ENCODE results near the gene FOXD1. TPM values are rescaled to one million over a fixed set of nuclear protein-coding genes. Genes with fewer than 3 reads are reported as not detected.

The FOXD1 gene
- total and polyA plus RNA-seq, 9 of the 15 experiments (the other 6 are each of a cell fraction or from before 2014, with no cell fraction given) = 0.03 to 0.40 (median 0.10) TPM; not detected in 4

DNA sequence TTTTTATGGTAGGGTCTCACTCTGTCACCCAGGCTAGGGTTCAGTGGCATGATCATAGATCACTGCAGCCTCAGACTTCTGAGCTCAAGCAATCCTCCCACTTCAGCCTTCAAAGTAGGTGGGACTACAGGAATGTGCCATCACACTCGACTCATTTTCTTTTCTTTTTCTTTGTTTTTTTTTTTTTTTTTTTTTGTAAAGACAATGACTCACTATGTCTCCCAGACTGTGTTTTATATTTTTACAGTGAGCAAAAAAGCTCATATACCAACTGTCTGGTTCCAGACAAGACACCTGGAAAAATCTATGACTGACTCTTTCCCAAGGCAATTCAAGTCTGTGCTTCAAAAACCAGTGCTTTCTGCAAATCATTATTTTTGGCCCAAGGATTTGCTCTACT, 10.8 kb upstream of the FOXD1 start:
- Histone ChIP-seq H3K9me3 (replicated peaks; ENCODE audit: control insufficient read depth, insufficient read depth, low read depth, low read length) (no peaks in the 10 kb centered on the region), H3K4me2 (ENCODE audit: insufficient read depth, low read length) (no peak overlapping the region), H3K9ac (ENCODE audit: insufficient read depth in 1 of 2, low read depth in 2 of 2, low read length in 2 of 2) (no peak overlapping the region), H4K20me1 (replicated peaks; ENCODE audit: control insufficient read depth, insufficient read depth, low read length) (no peaks in the 10 kb centered on the region), H3K79me2 (ENCODE audit: control insufficient read depth, insufficient read depth, low read length) (no peaks in the 10 kb centered on the region), H3K9me1 (ENCODE audit: control insufficient read depth, insufficient read depth, low read length) (no peaks in the 10 kb centered on the region), H3K27me3 (ENCODE audit: control insufficient read depth in 2 of 2, insufficient read depth in 2 of 2, low read length in 2 of 2) (peaks cover 7 to 14% of the 10 kb centered on the region in 2 experiments; a peak in 2 of 5 replicates), H3K4me3 (no peak overlapping the region), H3K4me1 (replicated peaks in 1 of 2; ENCODE audit: control insufficient read depth in 2 of 2, insufficient read depth in 2 of 2, low read length in 2 of 2) (no peaks in the 10 kb centered on the region), H3K36me3 (ENCODE audit: control insufficient read depth, insufficient read depth, low read length) (no peaks in the 10 kb centered on the region), H2AFZ (ENCODE audit: low read depth, low read length) (no peak overlapping the region), H3K27ac (ENCODE audit: extremely low read depth, low read depth, low read length) (no peak overlapping the region)
- no peak for DNase-seq (ENCODE audit: extremely low read depth in 1 of 4, low spot score in 3 of 4)
- TF ChIP-seq ZNF232 (CRISPR knock-in tag; IDR thresholded peaks at IDR 0.05) (no peak), NCOA1 (IDR thresholded peaks at IDR 0.05; ENCODE audit: low read depth) (no peak), FOXA1 (IDR thresholded peaks at IDR 0.05; ENCODE audit: borderline replicate concordance) (no peak), FIP1L1 (IDR thresholded peaks at IDR 0.05; ENCODE audit: low read depth, low read length, poor library complexity, severe bottlenecking) (no peak), ZNF311 (CRISPR knock-in tag; IDR thresholded peaks at IDR 0.05) (no peak), POLR2H (tag; IDR thresholded peaks at IDR 0.05; ENCODE audit: low read depth) (no peak), EGR1 (conservative IDR thresholded peaks at IDR 0.05) (no peak), DMBX1 (CRISPR knock-in tag; IDR thresholded peaks at IDR 0.05; ENCODE audit: borderline replicate concordance) (no peak), HDAC6 (IDR thresholded peaks at IDR 0.05; ENCODE audit: low read depth, low read length) (no peak)
- TF ChIP-seq, protein P1, sequence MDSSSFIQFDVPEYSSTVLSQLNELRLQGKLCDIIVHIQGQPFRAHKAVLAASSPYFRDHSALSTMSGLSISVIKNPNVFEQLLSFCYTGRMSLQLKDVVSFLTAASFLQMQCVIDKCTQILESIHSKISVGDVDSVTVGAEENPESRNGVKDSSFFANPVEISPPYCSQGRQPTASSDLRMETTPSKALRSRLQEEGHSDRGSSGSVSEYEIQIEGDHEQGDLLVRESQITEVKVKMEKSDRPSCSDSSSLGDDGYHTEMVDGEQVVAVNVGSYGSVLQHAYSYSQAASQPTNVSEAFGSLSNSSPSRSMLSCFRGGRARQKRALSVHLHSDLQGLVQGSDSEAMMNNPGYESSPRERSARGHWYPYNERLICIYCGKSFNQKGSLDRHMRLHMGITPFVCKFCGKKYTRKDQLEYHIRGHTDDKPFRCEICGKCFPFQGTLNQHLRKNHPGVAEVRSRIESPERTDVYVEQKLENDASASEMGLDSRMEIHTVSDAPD (CRISPR knock-in tag; IDR thresholded peaks at IDR 0.05) = no peak
- TF ChIP-seq, protein P2, sequence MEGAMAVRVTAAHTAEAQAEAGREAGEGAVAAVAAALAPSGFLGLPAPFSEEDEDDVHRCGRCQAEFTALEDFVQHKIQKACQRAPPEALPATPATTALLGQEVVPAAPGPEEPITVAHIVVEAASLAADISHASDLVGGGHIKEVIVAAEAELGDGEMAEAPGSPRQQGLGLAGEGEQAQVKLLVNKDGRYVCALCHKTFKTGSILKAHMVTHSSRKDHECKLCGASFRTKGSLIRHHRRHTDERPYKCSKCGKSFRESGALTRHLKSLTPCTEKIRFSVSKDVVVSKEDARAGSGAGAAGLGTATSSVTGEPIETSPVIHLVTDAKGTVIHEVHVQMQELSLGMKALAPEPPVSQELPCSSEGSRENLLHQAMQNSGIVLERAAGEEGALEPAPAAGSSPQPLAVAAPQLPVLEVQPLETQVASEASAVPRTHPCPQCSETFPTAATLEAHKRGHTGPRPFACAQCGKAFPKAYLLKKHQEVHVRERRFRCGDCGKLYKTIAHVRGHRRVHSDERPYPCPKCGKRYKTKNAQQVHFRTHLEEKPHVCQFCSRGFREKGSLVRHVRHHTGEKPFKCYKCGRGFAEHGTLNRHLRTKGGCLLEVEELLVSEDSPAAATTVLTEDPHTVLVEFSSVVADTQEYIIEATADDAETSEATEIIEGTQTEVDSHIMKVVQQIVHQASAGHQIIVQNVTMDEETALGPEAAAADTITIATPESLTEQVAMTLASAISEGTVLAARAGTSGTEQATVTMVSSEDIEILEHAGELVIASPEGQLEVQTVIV (CRISPR knock-in tag; IDR thresholded peaks at IDR 0.05; ENCODE audit: borderline replicate concordance) = no peak
- no TSS peak for BruUV-seq (replicated peaks)
- ATAC-seq = no peak
- intact Hi-C loops (cut with micrococcal nuclease) = no loop called here
- 0% methylated on average over 1 of the region's 1 CpG for WGBS (ENCODE audit: insufficient coverage, low coverage, missing lambda C conversion rate)
- CTCF ChIA-PET (ENCODE audit: low intra/inter-chr PET ratio) = no interaction called here
- no peak for FAIRE-seq
- POLR2A ChIA-PET = no interaction called here
- in situ Hi-C loops (cut with MboI) = no loop called here

All from K562 (cell line).